H1 (cell line): Measurements from ENCODE around the gene GSDMA. TPM values are rescaled to one million over a fixed set of nuclear protein-coding genes. Genes with fewer than 3 reads are reported as not detected.

Experiments used
- CTCF ChIA-PET: fragments of 300-600 bp; sonication (Branson Sonifier 250); formaldehyde crosslinking; loops from one replicate; lab custom pipeline; 2021; ENCODE audit not compliant: partially characterized antibody; lab: Charles Lee
- POLR2A ChIA-PET: fragments of 300-600 bp; sonication (Branson Sonifier 250); formaldehyde crosslinking; loops from one replicate; lab custom pipeline; 2021; ENCODE audit warnings: inconsistent platforms; ENCODE audit not compliant: partially characterized antibody; lab: Charles Lee
- DNase-seq, 2 experiments: peaks; one replicate each; pipeline versions ENCODE4 v3.0.0 to v3.0.0-alpha.2; 2010 to 2022; ENCODE audit warnings: low spot score in 2 of 2, low read depth in 1 of 2, mixed read lengths in 1 of 2
- FAIRE-seq: peaks from 2 replicates; lab custom pipeline; 2011; peaks lifted over from hg19 to GRCh38; lab: Jason Lieb, UNC
- H2AFZ ChIP-seq: 2 replicates; pipeline ENCODE4 v1.8.1; 2012; ENCODE audit warnings: low read length, inconsistent platforms
- H2AK5ac ChIP-seq: 2 replicates; pipeline ENCODE4 v1.6.1; 2013; ENCODE audit warnings: low read depth, low read length
- H2BK120ac ChIP-seq: replicated peaks from 2 replicates; pipeline ENCODE3; 2013; ENCODE audit warnings: low read depth, low read length, inconsistent platforms
- H2BK12ac ChIP-seq: 2 replicates; pipeline ENCODE4 v1.6.1; 2013; ENCODE audit warnings: low read depth, low read length
- H2BK15ac ChIP-seq: 2 replicates; pipeline ENCODE4 v1.6.1; 2013; ENCODE audit warnings: low read length
- H2BK20ac ChIP-seq: 2 replicates; pipeline ENCODE4 v1.6.1; 2013; ENCODE audit warnings: low read length
- H2BK5ac ChIP-seq: 2 replicates; pipeline ENCODE4 v1.6.1; 2013; ENCODE audit warnings: low read depth, low read length
- H3K14ac ChIP-seq: 2 replicates; pipeline ENCODE4 v1.6.1; 2013; ENCODE audit warnings: inconsistent platforms; ENCODE audit not compliant: insufficient read length
- H3K18ac ChIP-seq: 2 replicates; pipeline ENCODE4 v1.6.1; 2013; ENCODE audit warnings: low read length; ENCODE audit errors: extremely low read depth
- H3K23ac ChIP-seq: 2 replicates; pipeline ENCODE4 v1.6.1; 2013; ENCODE audit warnings: inconsistent platforms; ENCODE audit not compliant: insufficient read length
- H3K23me2 ChIP-seq: 2 replicates; pipeline ENCODE4 v1.6.1; 2013; ENCODE audit warnings: low read depth, low read length
- H3K27ac ChIP-seq: 2 replicates; pipeline ENCODE4 v1.6.1; 2011; ENCODE audit warnings: low read depth, low read length, inconsistent platforms
- H3K27me3 ChIP-seq, 4 experiments: replicated peaks in 1 of 4; 1 replicate in 1 of 4; 2 replicates in 3 of 4; pipeline versions ENCODE4 v1.6.1 to v1.8.1; 2011 to 2013; ENCODE audit warnings: low read length in 3 of 4, mild to moderate bottlenecking in 3 of 4, inconsistent platforms in 2 of 4, mixed read lengths in 2 of 4, moderate library complexity in 1 of 4; ENCODE audit not compliant: control insufficient read depth in 3 of 4, insufficient read depth in 3 of 4; ENCODE audit errors: extremely low read depth in 1 of 4
- H3K36me3 ChIP-seq, 4 experiments: 2 replicates each; pipeline versions ENCODE4 v1.6.1 to v1.8.1; 2011 to 2013; ENCODE audit warnings: mild to moderate bottlenecking in 4 of 4, low read length in 3 of 4, moderate library complexity in 2 of 4, control low read depth in 1 of 4, inconsistent platforms in 1 of 4; ENCODE audit not compliant: insufficient read depth in 4 of 4, control insufficient read depth in 2 of 4
- H3K4ac ChIP-seq: replicated peaks from 2 replicates; pipeline ENCODE3; 2013; ENCODE audit warnings: low read length, low read depth, mixed read lengths, inconsistent platforms; ENCODE audit not compliant: insufficient read length
- H3K4me1 ChIP-seq, 4 experiments: replicated peaks in 1 of 4; 1 replicate in 1 of 4; 2 replicates in 3 of 4; pipeline versions ENCODE4 v1.6.1 to v1.8.1; 2011 to 2013; ENCODE audit warnings: low read length in 3 of 4, inconsistent platforms in 2 of 4, mixed read lengths in 1 of 4; ENCODE audit not compliant: insufficient read depth in 4 of 4, control insufficient read depth in 3 of 4
- H3K4me2 ChIP-seq, 2 experiments: 2 replicates each; pipeline versions ENCODE4 v1.6.1 to v1.8.1; 2011 to 2013; ENCODE audit warnings: low read depth in 2 of 2, low read length in 2 of 2, control low read depth in 1 of 2, inconsistent platforms in 1 of 2, mild to moderate bottlenecking in 1 of 2; ENCODE audit not compliant: insufficient read depth in 1 of 2
- H3K4me3 ChIP-seq, 4 experiments: fragments of 200-600, 300-600 bp in 1 of 4; sonication (generic), shearing (Covaris generic), sonication (Bioruptor Twin) in 1 of 4; 2 replicates each; pipeline versions ENCODE4 v1.5.1 to v1.8.1; 2011 to 2016; ENCODE audit warnings: low read length in 4 of 4, low read depth in 3 of 4, control low read depth in 2 of 4, inconsistent platforms in 2 of 4, mild to moderate bottlenecking in 2 of 4, mixed read lengths in 1 of 4, moderate library complexity in 1 of 4; ENCODE audit not compliant: insufficient read depth in 2 of 4; ENCODE audit errors: extremely low read depth in 1 of 4
- H3K56ac ChIP-seq: replicated peaks from 2 replicates; pipeline ENCODE3; 2013; ENCODE audit warnings: low read depth, mild to moderate bottlenecking, mixed read lengths, low read length, inconsistent platforms; ENCODE audit not compliant: insufficient read length
- H3K79me1 ChIP-seq: 2 replicates; pipeline ENCODE4 v1.6.1; 2013; ENCODE audit warnings: low read depth, low read length, control low read depth
- H3K79me2 ChIP-seq, 2 experiments: 2 replicates each; pipeline versions ENCODE4 v1.6.1 to v1.8.1; 2012 to 2013; ENCODE audit warnings: low read length in 2 of 2, mild to moderate bottlenecking in 2 of 2, inconsistent platforms in 1 of 2; ENCODE audit not compliant: insufficient read depth in 2 of 2, control insufficient read depth in 1 of 2
- H3K9ac ChIP-seq, 4 experiments: replicated peaks in 1 of 4; 1 replicate in 1 of 4; 2 replicates in 3 of 4; pipeline versions ENCODE4 v1.6.1 to v1.8.1; 2011 to 2013; ENCODE audit warnings: low read depth in 3 of 4, low read length in 3 of 4, control low read depth in 2 of 4, mild to moderate bottlenecking in 2 of 4, moderate library complexity in 2 of 4, inconsistent platforms in 1 of 4; ENCODE audit errors: extremely low read depth in 1 of 4
- H3K9me3 ChIP-seq, 2 experiments: 2 replicates each; pipeline versions ENCODE4 v1.6.1 to v1.8.1; 2012 to 2013; ENCODE audit warnings: mild to moderate bottlenecking in 2 of 2, moderate library complexity in 2 of 2, control low read depth in 1 of 2, inconsistent platforms in 1 of 2, low read depth in 1 of 2, low read length in 1 of 2, mixed read lengths in 1 of 2; ENCODE audit not compliant: insufficient read depth in 2 of 2
- H4K20me1 ChIP-seq, 2 experiments: replicated peaks in 1 of 2; 2 replicates each; pipeline versions ENCODE3 to v1.8.1; 2011 to 2013; ENCODE audit warnings: inconsistent platforms in 2 of 2, low read length in 2 of 2, mild to moderate bottlenecking in 1 of 2; ENCODE audit not compliant: insufficient read depth in 2 of 2, control insufficient read depth in 1 of 2
- H4K5ac ChIP-seq: 2 replicates; pipeline ENCODE4 v1.6.1; 2013; ENCODE audit warnings: low read length, low read depth, mixed read lengths, inconsistent platforms; ENCODE audit not compliant: insufficient read length
- H4K8ac ChIP-seq: 2 replicates; pipeline ENCODE4 v1.8.0; 2013; ENCODE audit warnings: mild to moderate bottlenecking, moderate library complexity, low read length, inconsistent platforms; ENCODE audit not compliant: insufficient read depth; ENCODE audit errors: extremely low read depth
- H4K91ac ChIP-seq: replicated peaks from 2 replicates; pipeline ENCODE3; 2013; ENCODE audit warnings: low read length, mixed read lengths, inconsistent platforms; ENCODE audit not compliant: insufficient read length
- WGBS, 2 experiments: shearing (Covaris generic) in 1 of 2; methylation state at CpG; one replicate each; pipeline versions ENCODE4 v1.1.6 to v1.1.7; 2013 to 2015; ENCODE audit warnings: low lambda C conversion rate in 2 of 2, mixed read lengths in 2 of 2, inconsistent platforms in 1 of 2, low coverage in 1 of 2, missing lambda C conversion rate in 1 of 2; ENCODE audit not compliant: insufficient replicate concordance in 2 of 2, insufficient coverage in 1 of 2, insufficient read length in 1 of 2; ENCODE audit errors: extremely low coverage in 1 of 2, missing lambda C conversion rate in 1 of 2; 5-methylcytosine and 5-hydroxymethylcytosine counted together
- polyA plus RNA-seq, 7 experiments: library from polyadenylated mRNA; depleted of rRNA in 3 of 7; stranded (reverse) in 5 of 7; unstranded in 2 of 7; fragments of >200 nt in 5 of 7; fragments of 200-250 nt in 2 of 7; gene quantifications; 1 replicate in 5 of 7; 2 replicates in 1 of 7; 4 replicates in 1 of 7; pipeline versions ENCODE4 v1.2.1 to v1.2.3, GENCODE V29; 2011 to 2013; ENCODE audit warnings: missing spikeins in 2 of 7, mixed read lengths in 2 of 7
- total RNA-seq: library from RNA; stranded (reverse); fragmentation: NEBNext Ultra II Directional; extraction: Animal tissue kit (Norgen Biotek cat#: 25700); gene quantifications from 2 replicates; pipeline ENCODE4 v1.2.1, GENCODE V29; 2021

GSDMA gene
- total and polyA plus RNA-seq, 2 of the 8 experiments (the other 6 are each of a cell fraction or from before 2014, with no cell fraction given): 0.03 TPM; not detected in 1

DNA sequence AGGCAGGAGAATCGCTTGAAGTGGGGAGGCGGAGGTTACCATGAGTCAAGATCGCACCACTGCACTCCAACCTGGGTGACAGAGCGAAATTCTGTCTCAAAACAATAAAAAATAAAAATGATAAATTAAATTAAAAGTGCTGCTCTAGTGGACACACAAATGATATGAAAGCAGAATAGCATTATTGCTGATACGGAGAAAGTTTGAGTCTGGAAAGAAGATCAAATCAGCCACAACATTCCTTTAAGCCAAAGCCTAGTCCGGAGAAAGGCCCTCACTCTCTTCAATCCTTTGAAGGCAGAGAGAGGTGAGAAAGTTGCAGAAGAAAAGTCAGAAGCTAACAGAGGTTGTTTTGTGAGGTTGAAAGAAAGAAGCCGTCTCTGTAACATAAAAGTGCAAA lies 37.4 kb downstream of the GSDMA start:
- Histone ChIP-seq H3K79me2 (no peaks in the 10 kb centered on the region), H3K79me1 (no peaks in the 10 kb centered on the region), H2AFZ (no peak overlapping the region), H3K23me2 (no peaks in the 10 kb centered on the region), H2BK5ac (no peak overlapping the region), H2AK5ac (no peak overlapping the region), H3K18ac (no peak overlapping the region), H2BK20ac (no peak overlapping the region), H2BK12ac (no peak overlapping the region), H4K91ac (no peak overlapping the region), H3K9me3 (no peaks in the 10 kb centered on the region), H3K4me2 (no peak overlapping the region), H4K5ac (no peak overlapping the region), H3K4me3 (no peak overlapping the region), H2BK120ac (no peak overlapping the region), H3K14ac (no peak overlapping the region), H3K36me3 (peaks cover 7 to 24% (median 17%) of the 10 kb centered on the region in 4 experiments), H4K8ac (no peak overlapping the region), H3K27me3 (no peaks in the 10 kb centered on the region), H3K9ac (no peak overlapping the region), H4K20me1 (peaks cover 0 to 4% of the 10 kb centered on the region in 2 experiments), H3K4ac (no peak overlapping the region), H3K27ac (no peak overlapping the region), H2BK15ac (no peak overlapping the region), H3K4me1 (no peaks in the 10 kb centered on the region), H3K56ac (no peak overlapping the region), H3K23ac (no peak overlapping the region)
- no peak for DNase-seq
- CTCF ChIA-PET: interaction anchor here (0.8 to 2.5 kb wide), 3 partner anchors 10 to 57 kb away, joined by 3 to 11 read pairs (median 9); no protein-coding TSS in a partner anchor
- POLR2A ChIA-PET: interaction anchor here (0.9 to 3.0 kb wide), 5 partner anchors 10 to 139 kb away, joined by 3 to 13 read pairs (median 3); no protein-coding TSS in a partner anchor
- WGBS, 2 experiments: 85% methylated on average over 7 of the region's 7 CpGs; no CpG with 5 or more reads in 1 of the 2 experiments
- no peak for FAIRE-seq
